Measurements from ENCODE around the gene PSENEN.

DNA sequence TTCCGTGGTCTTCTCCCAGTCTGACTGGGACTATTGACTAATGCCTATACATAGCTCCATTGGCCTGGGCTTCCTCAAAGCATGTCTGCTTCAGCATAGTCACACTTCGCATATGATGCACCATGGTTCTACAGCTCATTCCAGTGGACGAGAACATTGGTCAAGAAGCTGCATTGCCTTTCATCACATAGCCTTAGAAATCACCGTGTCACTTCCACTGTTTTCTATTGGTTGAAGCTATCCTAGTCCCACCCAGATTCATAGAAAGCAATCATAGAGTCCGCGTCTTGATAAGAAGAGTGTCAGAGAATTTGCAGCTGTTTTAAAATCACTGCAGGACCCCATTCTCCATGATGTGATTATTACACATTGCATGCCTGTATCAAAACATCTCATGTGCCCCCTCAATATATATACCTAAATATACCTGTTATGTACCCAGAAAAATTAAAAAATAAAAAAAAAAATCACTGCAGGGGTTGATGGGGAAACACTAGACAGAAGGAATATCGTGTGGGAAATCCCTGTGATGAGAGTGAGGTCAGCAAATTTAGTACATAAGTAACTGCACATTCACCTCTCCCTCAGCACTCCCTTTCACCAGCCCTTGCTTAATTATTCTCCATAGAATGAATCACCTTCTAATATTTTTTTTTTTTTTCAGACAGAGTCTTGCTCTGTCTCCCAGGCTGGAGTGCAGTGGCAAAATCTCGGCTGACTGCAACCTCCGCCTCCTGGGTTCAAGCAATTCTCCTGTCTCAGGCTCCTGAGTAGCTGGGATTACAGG lies 27.8 kb downstream of the PSENEN start:
- no peak for TF ChIP-seq POLR2A (IDR thresholded peaks at IDR 0.05)
- TF ChIP-seq, protein P1, sequence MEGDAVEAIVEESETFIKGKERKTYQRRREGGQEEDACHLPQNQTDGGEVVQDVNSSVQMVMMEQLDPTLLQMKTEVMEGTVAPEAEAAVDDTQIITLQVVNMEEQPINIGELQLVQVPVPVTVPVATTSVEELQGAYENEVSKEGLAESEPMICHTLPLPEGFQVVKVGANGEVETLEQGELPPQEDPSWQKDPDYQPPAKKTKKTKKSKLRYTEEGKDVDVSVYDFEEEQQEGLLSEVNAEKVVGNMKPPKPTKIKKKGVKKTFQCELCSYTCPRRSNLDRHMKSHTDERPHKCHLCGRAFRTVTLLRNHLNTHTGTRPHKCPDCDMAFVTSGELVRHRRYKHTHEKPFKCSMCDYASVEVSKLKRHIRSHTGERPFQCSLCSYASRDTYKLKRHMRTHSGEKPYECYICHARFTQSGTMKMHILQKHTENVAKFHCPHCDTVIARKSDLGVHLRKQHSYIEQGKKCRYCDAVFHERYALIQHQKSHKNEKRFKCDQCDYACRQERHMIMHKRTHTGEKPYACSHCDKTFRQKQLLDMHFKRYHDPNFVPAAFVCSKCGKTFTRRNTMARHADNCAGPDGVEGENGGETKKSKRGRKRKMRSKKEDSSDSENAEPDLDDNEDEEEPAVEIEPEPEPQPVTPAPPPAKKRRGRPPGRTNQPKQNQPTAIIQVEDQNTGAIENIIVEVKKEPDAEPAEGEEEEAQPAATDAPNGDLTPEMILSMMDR (IDR thresholded peaks at IDR 0.05): no peak
